HepG2 (cell line): ENCODE results near the gene ZNF331. TPM values are rescaled to one million over a fixed set of nuclear protein-coding genes. Genes with fewer than 3 reads are reported as not detected.

Experiments used
- ADNP ChIP-seq: sonication (generic); formaldehyde crosslinking; IDR thresholded peaks from 2 replicates; pipeline ENCODE4 v1.4.0; 2020; ENCODE audit warnings: missing genetic modification reagents
- ATF6 ChIP-seq: sonication (generic); formaldehyde crosslinking; conservative IDR thresholded peaks from 2 replicates; pipeline ENCODE4 v1.4.0; 2020; ENCODE audit warnings: missing genetic modification reagents
- CTCF ChIP-seq: sonication (generic); formaldehyde crosslinking; IDR thresholded peaks from 2 replicates; pipeline ENCODE4 v1.5.0; 2020; ENCODE audit warnings: mild to moderate bottlenecking, missing genetic modification reagents, moderate library complexity
- FOSL2 ChIP-seq: sonication (generic); formaldehyde crosslinking; IDR thresholded peaks from 2 replicates; pipeline ENCODE4 v1.4.0; 2020; ENCODE audit warnings: missing genetic modification reagents
- HMGXB3 ChIP-seq: sonication (generic); formaldehyde crosslinking; IDR thresholded peaks from 2 replicates; pipeline ENCODE4 v1.4.0; 2020; ENCODE audit warnings: missing genetic modification reagents, borderline replicate concordance
- KDM6A ChIP-seq: IDR thresholded peaks from 2 replicates; pipeline ENCODE4 v1.6.1; 2016; ENCODE audit warnings: low read depth
- MATR3 ChIP-seq: sonication (generic); formaldehyde crosslinking; IDR thresholded peaks from 2 replicates; pipeline ENCODE4 v1.4.0; 2020; ENCODE audit warnings: missing genetic modification reagents
- NFE2L2 ChIP-seq: fragments of 150-350 bp; IDR thresholded peaks from 2 replicates; pipeline ENCODE4 v1.6.1; 2014; ENCODE audit warnings: low read length
- REST ChIP-seq, 2 experiments: IDR thresholded peaks; 2 replicates each; pipeline ENCODE4 v1.6.1; 2011 to 2012; ENCODE audit warnings: low read length in 2 of 2, borderline replicate concordance in 1 of 2, low read depth in 1 of 2, mild to moderate bottlenecking in 1 of 2, moderate library complexity in 1 of 2
- RXRB ChIP-seq: IDR thresholded peaks from 2 replicates; pipeline ENCODE4 v1.6.1; 2016; ENCODE audit warnings: borderline replicate concordance, missing genetic modification reagents, missing compliant biosample characterization
- SMC3 ChIP-seq: IDR thresholded peaks from 2 replicates; pipeline ENCODE4 v1.6.1; 2011; ENCODE audit warnings: low read length, improper control_type of control experiment
- THAP11 ChIP-seq: IDR thresholded peaks from 2 replicates; pipeline ENCODE4 v1.6.1; 2016; ENCODE audit warnings: missing biosample characterization, missing genetic modification reagents
- ZBTB46 ChIP-seq: sonication (generic); formaldehyde crosslinking; IDR thresholded peaks from 2 replicates; pipeline ENCODE4 v1.4.0; 2020; ENCODE audit warnings: mild to moderate bottlenecking, missing genetic modification reagents, borderline replicate concordance
- ZNF101 ChIP-seq: sonication (generic); formaldehyde crosslinking; IDR thresholded peaks from 2 replicates; pipeline ENCODE4 v1.4.0; 2020; ENCODE audit warnings: mild to moderate bottlenecking, low read depth, missing genetic modification reagents, borderline replicate concordance
- ZNF251 ChIP-seq: sonication (generic); formaldehyde crosslinking; IDR thresholded peaks from 2 replicates; pipeline ENCODE4 v1.9.0; 2021; ENCODE audit warnings: mild to moderate bottlenecking, missing genetic modification reagents
- ZNF607 ChIP-seq: sonication (generic); formaldehyde crosslinking; IDR thresholded peaks from 2 replicates; pipeline ENCODE4 v1.5.1; 2020; ENCODE audit warnings: missing genetic modification reagents, mild to moderate bottlenecking, borderline replicate concordance
- ZNF772 ChIP-seq: sonication (generic); formaldehyde crosslinking; IDR thresholded peaks from 2 replicates; pipeline ENCODE4 v1.5.0; 2020; ENCODE audit warnings: mild to moderate bottlenecking, missing genetic modification reagents
- polyA plus RNA-seq, 8 experiments: library from polyadenylated mRNA; depleted of rRNA in 3 of 8; stranded (reverse) in 7 of 8; unstranded in 1 of 8; fragments of >200 nt; fragmentation: Illumina TruSeq in 4 of 8; extraction: Trizol in 4 of 8; gene quantifications; 2 replicates each; pipeline versions ENCODE4 v1.2.1 to v1.2.3, GENCODE V29; 2011 to 2016; ENCODE audit warnings: low read depth in 4 of 8, missing spikeins in 1 of 8, mixed read lengths in 1 of 8; ENCODE audit not compliant: insufficient read depth in 1 of 8
- total RNA-seq, 5 experiments: library from RNA; depleted of rRNA; stranded (reverse); fragments of >200 nt; fragmentation: Illumina TruSeq; extraction: Trizol; gene quantifications; 2 replicates each; pipeline ENCODE4 v1.2.3, GENCODE V29; 2016; ENCODE audit warnings: low read depth in 1 of 5

ZNF331 gene
- total and polyA plus RNA-seq, 2 of the 13 experiments (the other 11 are each of a cell fraction or from before 2014, with no cell fraction given) = 8.2 to 13.3 TPM

- TF ChIP-seq CTCF (CRISPR knock-in tag) (peak; percentile 80), ATF6 (no peak), SMC3 (peak; percentile 89), KDM6A (CRISPR knock-in tag) (no peak), ZNF251 (no peak), THAP11 (CRISPR knock-in tag) (peak; percentile 38; the same call in 1 of the 2 replicates), REST (IDR thresholded peaks at IDR 0.05; ENCODE audit: borderline replicate concordance in 1 of 2, low read depth in 1 of 2, low read length in 2 of 2) (no peak), ZNF772 (CRISPR knock-in tag) (no peak), HMGXB3 (CRISPR knock-in tag) (no peak), RXRB (CRISPR knock-in tag) (peak; percentile 30; the same call in 1 of the 2 replicates), ADNP (CRISPR knock-in tag) (no peak), FOSL2 (no peak), ZNF101 (no peak), MATR3 (CRISPR knock-in tag) (no peak), ZNF607 (CRISPR knock-in tag) (no peak), NFE2L2 (no peak), ZBTB46 (CRISPR knock-in tag) (no peak)
These were observed 26.0 kb upstream of the ZNF331 start (continued) for GRCh38 chr19:53511933-53512374.
